NCI-H510A (cell line): ENCODE measurements around the gene DEPDC5.
"Not testable (repeated sequence)": the region's sequence is repeated elsewhere in the genome, so short reads cannot be mapped to it uniquely, and the experiment has no call there.

Source experiments
- DNase-seq: peaks from one replicate; lab custom pipeline; 2025; lab: John Stamatoyannopoulos, UW

DEPDC5 gene

DNA sequence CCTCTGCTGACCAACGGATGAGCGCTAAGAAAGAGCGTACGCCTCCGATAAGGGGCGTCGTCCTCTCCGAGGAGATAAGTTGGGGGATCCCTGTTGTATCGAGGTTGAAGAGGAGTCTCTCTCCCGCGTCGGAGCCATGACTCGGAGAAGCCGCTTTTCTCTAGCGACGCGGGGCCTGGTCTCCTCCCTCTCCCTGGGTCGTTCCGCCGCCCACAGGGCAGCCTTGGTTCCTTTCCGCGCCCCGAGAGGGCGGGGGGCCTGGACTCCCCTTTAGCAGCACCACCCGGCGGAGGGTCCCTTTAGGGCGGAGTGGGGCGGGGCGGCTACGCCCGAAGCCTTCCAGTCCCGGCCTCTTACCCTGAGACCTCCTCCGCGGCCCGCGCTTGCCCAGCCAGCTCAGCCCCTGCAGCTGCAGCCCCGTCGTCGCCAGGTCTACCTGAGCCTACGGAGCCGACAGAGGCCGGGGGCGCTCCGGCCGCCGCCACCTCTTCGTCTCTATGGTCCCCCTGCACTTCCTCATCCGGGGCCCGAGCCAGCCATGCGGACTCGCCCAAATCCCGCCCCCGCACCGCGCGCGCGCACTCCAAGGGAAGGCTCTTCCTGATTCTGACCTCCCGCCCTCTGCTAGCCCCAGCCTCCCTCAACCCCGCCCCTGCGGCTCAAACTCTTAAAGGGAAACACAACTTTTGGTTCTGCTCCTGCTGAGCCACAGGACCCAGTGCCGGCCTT, 4.0 kb upstream of the DEPDC5 start, which contains the start of gene PRR14L:
Gene PRR14L, minus strand, starts transcription at position 497 of the 729 bp plus-strand sequence. CDS start 11,272 bp downstream, outside the sequence.
- DNase-seq = peak; percentile 87

DNA sequence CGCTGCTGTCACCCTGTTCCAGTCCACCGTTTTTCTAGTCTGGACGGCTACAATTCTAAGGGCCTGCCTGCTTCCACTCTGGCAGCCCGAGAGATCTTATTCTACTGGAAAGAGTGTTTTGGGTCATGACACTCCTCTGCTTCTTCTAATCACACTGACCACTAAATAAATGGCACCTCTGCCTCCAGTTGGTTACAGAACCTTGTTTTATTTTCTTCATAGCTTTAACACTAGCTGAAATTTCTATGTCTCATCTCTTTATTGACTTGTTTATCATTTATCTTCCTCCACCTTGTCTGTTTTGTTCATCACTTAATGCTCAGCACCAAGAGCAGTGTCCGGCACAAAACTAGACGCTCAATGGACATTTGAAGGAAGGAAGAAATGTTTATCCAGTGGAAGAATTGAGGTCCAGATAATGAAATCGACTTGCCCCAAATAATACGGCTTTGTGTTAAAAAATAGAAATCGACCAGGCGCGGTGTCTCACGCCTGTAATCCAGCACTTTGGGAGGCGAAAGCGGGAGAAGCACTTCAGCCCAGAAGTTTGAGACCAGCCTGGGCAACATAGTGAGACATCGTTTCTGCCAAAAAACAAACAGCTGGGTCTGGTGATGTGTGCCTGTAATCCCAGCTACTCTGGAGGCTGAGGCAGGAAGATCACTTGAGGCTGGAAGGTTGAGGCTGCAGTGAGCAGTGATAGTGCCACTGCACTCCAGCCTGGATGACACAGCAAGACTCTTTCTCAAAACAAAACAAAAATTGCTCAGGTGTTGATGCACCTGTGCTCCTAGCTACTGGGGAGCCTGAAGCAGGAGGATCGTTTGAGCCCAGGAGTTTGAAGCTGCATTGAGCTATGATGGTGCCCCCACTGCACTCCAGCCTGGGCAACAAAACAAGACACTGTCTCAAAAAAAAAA, 3.2 kb upstream of the DEPDC5 start:
- no peak for DNase-seq

DNA sequence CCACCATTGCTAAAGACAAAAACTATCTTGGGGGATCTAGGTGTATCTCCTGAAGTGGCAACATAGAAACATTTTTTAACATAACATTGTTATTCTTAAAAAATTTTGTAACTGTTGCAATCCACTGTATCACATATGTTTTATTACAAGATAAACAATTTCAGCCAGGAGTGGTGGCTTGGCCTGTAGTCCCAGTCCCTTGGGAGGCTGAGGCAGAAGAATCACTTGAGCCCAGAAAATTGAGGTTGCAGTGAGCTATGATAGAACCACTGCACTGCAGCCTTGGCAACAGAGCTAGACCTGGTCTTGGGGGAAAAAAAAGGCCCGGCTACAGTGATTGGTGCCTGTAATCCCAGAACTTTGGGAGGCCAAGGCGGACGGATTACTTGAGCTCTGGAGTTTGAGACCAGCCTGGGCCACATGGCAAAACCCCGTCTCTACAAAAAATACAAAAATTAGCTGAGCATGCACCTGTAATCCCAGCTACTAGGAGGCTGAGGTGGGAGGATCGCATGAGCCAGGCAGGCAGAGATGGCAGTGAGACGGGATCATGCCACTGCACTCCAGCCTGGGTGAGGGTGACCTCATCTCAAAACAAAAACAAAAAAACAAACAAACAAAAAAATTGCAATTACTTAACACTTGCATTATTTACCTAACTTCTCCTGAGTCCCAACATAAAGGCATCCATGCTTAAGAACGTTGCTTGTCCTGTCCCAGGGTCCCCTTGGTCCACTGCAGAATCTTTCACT, 1.5 kb upstream of the DEPDC5 start:
- DNase-seq = no peak

DNA sequence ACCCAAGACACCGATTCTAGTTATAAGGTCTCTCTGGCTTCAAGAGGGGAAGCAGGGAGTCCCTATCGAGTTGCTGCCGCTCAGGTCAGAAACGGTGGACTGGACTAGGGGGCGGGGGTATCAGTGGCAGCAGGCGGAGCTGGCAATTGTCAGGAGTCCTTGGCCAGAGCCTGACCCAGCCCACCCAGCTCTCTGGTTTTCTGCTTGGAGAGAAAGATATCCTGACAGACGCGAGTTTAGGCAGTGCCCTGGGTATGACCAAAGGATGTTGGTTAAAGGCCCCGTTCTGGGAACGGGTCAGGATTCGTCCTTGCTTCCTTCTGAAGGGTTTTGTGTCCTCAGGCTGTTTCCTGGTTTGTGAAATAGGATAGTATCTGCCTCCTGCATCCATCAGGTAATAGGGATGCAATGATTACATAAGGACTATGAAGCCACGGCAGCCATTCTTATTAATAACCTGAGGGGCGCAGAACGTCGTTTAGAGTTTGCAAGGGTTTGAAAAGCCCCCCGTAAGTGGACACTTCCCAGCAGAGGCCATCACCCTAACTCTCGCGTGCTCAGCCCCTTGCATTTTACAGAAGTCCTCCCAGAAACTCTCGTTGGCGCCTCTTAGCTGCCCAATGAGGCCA, 700 bp upstream of the DEPDC5 start:
- peak; percentile 75 for DNase-seq

DNA sequence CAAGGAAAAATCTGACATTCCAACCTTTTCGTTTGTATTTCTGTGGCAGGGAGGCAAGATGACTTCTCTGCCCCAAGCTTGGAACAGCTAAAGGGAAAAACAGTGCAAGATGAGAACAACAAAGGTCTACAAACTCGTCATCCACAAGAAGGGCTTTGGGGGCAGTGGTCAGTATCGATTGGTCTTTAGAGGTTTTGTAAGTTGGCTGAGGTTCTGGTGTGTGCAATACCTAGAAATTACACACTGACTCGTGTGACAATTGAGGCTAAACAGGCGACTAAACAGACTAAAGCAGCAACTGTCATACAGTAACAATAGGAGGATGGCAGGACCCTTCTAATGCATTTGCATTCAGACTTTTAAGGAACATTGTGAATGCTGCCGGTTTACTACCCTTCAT, 994 bp downstream of the DEPDC5 start:
- DNase-seq = no peak

DNA sequence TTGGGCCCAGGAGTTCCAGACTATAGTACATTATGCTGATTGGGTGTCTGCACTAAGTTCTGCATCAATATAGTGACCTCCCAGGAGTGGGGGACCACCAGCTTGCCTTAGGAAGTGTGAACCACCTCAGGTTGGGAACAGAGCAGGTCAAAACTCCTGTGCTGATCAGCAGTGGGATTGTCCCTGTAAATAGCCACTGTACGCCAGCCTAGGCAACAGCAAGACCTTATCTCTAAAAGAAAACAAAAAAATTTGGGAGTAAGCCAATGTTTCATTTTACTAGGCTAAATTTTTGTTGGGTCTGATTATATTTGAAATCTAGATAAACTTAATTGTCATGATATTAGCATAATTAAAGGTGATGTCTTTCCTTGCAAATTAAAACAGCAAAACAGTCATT, 3.4 kb downstream of the DEPDC5 start:
- DNase-seq = no peak

DNA sequence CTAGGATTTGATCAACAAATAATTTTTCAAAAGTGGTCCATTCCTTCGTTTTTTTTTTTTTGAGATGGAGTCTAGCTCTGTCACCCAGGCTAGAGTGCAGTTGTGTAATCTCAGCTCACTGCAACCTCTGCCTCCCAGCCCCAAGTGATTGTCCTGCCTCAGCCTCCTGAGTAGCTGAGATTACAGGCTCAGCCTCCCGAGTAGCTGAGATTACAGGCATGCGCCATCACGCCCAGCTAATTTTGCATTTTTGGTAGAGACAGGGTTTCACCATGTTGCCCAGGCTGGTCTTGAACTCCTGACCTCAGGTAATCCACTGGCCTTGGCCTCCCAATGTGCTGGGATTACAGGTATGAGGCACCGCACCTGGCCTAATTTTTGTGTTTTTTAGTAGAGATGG, 5.0 kb downstream of the DEPDC5 start:
- DNase-seq = not testable (repeated sequence)

DNA sequence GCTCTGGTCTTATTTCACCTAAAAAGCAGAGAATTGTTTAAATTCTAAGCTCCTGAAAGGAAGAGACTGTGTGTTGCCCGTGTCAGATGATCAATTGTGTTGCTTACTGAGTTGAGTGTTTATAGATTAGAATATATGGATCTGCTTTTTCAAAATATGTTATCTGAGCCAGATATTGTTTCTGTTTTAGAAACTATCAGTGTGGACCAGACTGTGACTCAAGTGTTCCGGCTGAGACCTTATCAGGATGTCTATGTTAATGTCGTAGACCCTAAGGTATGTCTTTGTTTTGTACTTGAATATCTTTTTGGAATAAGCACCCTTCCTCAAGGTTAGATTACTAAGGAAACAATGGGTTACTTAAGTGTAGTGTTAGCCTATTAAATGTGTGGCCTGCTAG, 11.0 kb downstream of the DEPDC5 start:
- no peak for DNase-seq

DNA sequence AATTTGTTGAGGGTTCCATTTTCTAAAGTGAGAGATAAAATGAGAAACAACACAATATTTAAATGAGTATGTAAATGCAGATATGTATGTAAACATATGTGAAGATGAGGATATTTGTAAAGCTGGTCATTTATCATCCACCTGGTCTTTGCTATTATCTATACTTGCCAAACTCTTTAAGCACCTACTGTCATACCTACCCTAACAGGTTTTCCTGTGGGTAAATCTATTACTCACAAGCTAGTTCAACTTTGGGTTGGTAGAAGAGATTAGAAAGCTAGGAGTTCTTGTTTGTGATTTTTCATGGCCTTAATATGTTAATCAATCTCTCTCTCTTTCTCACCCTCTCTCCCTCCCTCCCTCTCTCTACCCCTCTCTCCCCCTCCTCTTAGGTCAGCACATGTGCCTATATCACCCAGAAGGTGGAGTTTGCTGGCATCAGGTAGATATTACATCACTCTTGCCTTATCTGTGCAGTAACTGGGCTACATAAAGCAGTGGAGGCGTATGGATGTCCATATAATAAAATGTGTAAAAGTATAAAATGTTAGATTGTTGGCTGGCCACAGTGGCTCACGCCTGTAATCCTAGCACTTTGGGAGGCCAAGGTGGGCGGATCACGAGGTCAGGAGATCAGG, 14.7 kb downstream of the DEPDC5 start:
- DNase-seq = no peak

DNA sequence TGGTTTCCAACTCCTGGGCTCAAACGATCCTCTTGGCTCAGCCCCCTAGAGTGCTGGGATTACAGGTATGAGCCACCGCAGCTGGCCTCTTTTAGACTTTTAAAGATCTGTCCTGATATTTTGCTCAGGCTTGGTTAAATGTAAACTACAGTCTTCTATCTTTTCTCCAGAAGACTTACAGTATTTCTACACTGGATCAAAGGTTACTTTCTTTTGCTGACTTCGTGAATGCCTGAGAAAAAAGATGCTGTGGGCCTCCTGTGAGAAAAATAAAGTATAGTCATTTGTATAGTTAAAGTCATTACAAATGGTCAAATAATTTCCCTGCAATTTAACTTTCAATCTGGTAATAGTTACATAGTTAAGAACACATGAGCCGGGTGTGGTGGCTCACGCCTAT, 19.6 kb downstream of the DEPDC5 start:
- DNase-seq = no peak

DNA sequence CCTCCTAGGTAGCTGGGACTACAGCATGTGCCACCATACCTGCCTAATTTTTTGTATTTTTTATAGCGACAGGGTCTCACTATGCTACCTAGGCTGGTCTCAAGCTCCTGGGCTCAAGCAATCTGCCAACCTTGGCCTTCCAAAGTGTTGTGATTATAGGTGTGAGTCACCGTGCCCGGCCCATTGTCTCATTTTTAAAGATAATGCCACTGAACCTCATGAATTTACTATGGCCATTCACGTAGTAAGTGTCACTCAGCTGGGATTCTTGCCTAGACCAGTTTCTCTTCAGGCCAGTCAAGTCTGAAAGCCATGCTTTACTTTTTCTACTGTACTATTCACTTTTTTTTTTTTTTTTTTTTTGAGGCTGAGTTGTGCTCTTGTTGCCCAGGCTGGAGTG, 22.4 kb downstream of the DEPDC5 start:
- no peak for DNase-seq

DNA sequence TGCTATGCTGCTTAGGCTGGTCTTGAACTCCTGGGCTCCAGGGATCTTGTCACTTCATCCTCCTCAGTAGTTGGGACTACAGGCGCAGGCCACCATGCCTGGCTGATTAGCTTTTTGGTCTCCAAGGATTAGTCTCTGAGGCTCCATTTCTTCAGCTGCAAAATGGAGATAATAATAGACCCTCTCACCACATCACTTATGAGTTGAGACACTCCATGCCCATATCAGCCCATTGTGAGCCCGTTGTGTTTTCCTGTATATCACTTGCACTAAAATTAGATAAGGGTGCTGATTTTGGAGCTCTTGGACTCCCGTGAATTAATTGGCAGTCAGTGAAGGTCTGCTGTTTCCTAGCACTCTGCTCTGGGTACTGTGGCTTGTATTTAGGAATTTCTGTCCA, 36.0 kb downstream of the DEPDC5 start:
- no peak for DNase-seq

DNA sequence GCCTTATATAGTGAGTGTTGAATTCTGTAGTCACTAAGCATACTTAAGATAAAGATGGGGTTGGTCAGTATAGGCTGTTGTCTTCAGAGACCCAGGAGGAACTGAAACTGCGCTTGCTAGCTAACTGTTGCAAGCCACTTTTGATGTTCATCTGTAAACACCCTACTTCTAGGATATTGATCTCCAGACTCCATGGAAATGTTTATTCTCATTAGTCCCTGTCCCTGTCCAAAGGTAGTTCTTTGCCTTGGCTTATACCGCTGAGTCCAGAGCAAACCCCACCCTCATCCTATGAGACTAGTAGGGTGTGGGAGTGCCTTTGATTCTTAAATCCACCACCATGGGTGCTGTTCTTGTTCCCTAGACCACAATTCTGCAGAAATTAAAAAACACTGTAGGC, 36.4 kb downstream of the DEPDC5 start:
- DNase-seq = no peak

DNA sequence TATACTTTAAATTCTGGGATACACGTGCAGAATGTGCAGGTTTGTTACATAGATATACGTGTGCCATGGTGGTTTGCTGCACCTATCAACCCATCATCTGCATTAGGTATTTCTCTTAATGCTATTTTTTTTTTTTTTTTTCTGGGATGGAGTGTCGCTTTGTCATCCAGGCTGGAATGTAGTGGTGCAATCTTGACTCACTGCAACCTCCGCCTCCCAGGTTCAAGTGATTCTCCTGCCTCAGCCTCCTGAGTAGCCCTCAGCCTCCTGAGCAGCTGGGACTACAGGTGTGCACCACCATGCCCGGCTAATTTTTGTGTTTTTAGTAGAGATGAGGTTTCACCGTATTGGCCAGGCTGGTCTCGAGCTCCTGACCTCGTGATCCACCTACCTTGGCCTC, 45.5 kb downstream of the DEPDC5 start:
- not testable (repeated sequence) for DNase-seq

DNA sequence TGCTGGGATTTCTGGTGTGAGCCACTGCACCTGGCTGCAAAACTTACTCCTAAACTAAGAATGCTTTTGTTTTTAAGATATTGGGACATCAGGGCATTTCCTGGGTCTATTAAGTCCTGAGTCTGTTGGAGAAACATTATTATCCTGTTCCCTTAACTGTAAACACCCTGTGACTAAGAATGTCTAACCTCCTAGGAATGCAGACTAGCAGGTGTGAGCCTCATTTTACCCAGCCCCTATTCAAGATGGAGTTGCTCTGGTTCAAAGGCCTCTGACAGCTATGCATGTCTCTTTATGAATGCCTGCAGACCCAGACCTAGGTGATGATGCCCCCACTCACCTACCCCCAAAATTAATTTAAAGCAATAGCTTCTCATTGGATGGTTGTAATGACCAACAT, 46.2 kb downstream of the DEPDC5 start:
- DNase-seq = no peak

DNA sequence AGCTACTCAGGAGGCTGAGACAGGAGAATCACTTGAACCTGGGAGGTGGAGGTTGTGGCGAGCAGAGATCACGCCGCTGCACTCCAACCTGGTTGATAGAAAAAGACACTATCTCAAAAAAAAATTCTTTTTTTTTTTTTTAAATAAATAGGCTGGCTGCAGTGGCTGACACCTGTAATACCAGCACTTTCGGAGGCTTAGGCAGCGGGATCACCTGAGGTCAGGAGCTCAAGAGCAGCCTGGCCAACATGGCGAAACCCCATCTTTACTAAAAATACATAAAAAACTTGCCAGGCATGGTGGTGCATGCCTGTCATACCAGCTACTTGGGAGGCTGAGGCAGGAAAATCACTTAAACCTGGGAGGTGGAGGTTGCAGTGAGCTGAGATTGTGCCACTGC, 47.0 kb downstream of the DEPDC5 start:
- not testable (repeated sequence) for DNase-seq

DNA sequence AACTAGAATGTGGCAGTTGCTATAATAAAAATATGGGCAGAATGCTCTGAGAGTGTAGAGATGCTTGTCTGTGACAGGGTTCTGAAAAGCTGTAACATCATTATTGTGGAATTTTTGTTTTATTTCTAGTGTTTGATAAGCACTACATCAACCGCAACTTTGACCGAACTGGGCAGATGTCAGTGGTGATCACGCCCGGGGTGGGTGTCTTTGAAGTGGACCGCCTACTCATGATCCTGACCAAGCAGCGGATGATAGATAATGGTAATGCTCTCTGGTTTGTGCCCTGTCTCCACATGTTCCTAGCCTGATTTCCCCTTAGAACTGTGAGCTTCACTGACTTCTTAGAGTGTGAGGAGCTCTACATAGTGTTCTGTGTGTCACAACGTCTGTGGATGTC, 48.8 kb downstream of the DEPDC5 start:
- no peak for DNase-seq

DNA sequence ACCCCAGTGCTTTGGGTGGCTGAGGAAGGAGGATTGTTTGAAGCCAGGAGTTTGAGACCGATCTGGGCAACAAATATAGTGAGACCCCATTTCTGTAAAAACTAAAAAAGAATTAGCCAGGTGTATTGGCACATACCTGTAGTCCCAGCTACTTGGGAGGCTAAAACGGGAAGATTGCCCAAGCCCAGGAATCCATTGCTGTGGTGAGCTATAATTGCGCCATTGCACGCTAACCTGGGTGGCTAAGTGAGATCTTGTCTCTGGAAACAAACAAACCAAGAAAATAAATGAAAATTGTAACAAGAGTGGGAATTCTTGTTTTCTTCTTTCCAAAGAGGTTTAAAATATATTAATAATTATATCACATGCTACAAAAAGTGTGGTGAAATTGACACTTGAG, 52.9 kb downstream of the DEPDC5 start:
- DNase-seq = no peak

DNA sequence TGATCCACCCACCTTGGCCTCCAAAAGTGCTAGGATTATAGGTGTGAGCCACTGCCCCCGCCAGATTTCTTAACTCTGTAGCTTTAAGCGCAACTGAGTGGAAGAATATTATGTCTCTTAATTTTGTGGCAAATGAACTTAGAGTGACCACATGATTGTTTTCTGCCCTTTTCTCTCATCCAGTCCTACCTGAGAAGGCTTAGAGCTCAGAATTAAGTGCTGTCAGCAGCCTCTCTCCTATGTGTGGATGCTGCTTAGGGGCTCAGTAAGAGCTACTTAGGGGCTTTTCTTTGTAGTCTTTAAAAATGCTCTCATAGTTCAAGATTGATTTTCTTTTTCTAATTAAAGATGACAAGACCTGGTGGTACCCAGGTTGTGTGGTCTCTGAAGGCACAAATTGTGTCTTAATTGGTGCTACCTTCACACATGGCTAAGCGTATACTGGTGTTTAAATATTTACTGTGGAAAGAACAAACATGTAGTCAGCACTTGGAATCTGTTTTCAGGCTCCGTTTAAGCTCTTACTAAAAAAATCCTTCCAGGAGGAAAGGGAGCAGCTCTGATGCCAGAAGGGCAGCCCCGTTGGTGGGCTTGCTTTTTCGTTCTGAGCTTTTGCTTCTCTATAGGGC, 59.3 kb downstream of the DEPDC5 start:
- DNase-seq = no peak

DNA sequence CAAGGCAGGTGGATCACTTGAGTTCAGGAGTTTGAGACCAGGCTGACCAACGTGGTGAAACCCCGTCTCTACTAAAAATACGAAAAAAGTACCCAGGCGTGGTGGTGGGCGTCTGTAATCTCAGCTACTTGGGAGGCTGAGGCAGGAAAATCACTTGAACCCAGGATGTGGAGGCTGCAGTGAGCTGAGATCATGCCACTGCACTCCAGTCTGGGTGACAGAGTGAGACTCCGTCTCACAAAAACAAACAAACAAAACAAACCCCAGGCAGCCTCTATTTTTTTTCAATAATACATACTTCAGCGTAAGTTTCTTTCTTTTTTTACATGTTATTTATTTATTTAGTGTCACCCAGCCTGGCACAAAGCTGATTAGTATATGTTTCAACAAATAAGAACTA, 60.1 kb downstream of the DEPDC5 start:
- DNase-seq = not testable (repeated sequence)

DNA sequence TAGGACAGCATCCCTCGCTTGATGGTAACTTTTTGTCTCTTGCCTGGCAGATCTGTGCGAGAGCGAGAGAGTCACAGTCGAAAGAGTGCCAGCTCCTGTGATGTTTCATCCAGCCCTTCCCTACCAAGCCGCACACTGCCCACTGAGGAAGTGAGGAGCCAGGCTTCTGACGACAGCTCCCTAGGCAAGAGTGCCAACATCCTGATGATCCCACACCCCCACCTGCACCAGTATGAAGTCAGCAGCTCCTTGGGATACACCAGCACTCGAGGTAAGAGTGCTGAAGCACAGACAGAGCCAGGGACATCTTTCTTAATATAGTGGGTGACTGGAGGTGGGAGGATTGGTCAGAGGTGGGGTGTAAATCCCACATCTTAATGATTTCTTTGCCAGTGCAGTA, 61.1 kb downstream of the DEPDC5 start:
- no peak for DNase-seq
